ENCODE data around the gene ANKS6. TPM values are rescaled to one million over a fixed set of nuclear protein-coding genes. Genes with fewer than 3 reads are reported as not detected.
A peak's percentile ranks its signal among the peaks of the same experiment; 100 is the strongest.

The ANKS6 gene
- total and polyA plus RNA-seq, 9 of the 15 experiments (the other 6 are each of a cell fraction or from before 2014, with no cell fraction given), result 9.9 to 74.5 (median 36.9) TPM

DNA sequence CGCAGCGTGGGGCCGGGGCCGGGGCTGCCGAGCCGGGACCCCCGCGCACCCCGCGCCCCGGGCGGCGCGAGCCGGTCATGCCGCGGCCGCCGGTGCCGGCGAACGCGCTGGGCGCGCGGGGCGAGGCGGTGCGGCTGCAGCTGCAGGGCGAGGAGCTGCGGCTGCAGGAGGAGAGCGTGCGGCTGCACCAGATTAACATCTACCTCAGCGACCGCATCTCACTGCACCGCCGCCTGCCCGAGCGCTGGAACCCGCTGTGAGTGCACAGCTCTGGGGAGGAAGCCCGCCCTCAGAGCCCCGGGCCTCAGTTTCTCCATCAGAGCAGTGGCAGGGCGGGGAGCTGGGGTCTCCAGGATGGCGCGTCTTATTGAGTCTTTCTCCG, 11.4 kb upstream of the ANKS6 start:
- H3K9ac ChIP-seq (ENCODE audit: insufficient read depth in 1 of 2, low read depth in 2 of 2, low read length in 2 of 2), result peak overlapping the region; percentile 60 to 94
- no peaks in the 10 kb centered on the region for H3K9me3 ChIP-seq (replicated peaks; ENCODE audit: control insufficient read depth, insufficient read depth, low read depth, low read length)
- H2AFZ ChIP-seq (ENCODE audit: low read depth, low read length), result peak overlapping the region; percentile 11
- intact Hi-C loops (cut with micrococcal nuclease) (loop anchor here (1.0 to 5.0 kb wide), 4 partner anchors 25 to 269 kb away; no protein-coding TSS in a partner anchor), in situ Hi-C loops (cut with MboI) (no loop called here)
- H3K79me2 ChIP-seq (ENCODE audit: control insufficient read depth, insufficient read depth, low read length), result peaks cover 42% of the 10 kb centered on the region
- FAIRE-seq (no peak), DNase-seq (ENCODE audit: extremely low read depth in 1 of 4, low spot score in 3 of 4) (peak in 2 of 4 experiments; percentile 39 to 42), ATAC-seq (peak; percentile 12)
- H3K4me1 ChIP-seq (replicated peaks in 1 of 2; ENCODE audit: control insufficient read depth in 2 of 2, insufficient read depth in 2 of 2, low read length in 2 of 2), result peaks cover 31 to 57% of the 10 kb centered on the region in 2 experiments
- peak overlapping the region; percentile 66 for H3K4me3 ChIP-seq
- peak overlapping the region; percentile 81 for H3K4me2 ChIP-seq (ENCODE audit: insufficient read depth, low read length)
- ChIA-PET POLR2A (interaction anchor here (0.8 to 2.3 kb wide), 6 partner anchors 11 to 722 kb away, joined by 3 to 8 read pairs (median 4); partner anchors contain the start of gene ANKS6), CTCF (ENCODE audit: low intra/inter-chr PET ratio) (interaction anchor here (1.6 kb wide), 1 partner anchor 190 kb away, joined by 4 read pairs; no protein-coding TSS in a partner anchor)
- 1% methylated on average over 24 of the region's 46 CpGs for WGBS (ENCODE audit: insufficient coverage, low coverage, missing lambda C conversion rate)
- peaks cover 12% of the 10 kb centered on the region; the same call in 2 of the 3 replicates for H3K36me3 ChIP-seq (ENCODE audit: control insufficient read depth, insufficient read depth, low read length)
- H3K9me1 ChIP-seq (ENCODE audit: control insufficient read depth, insufficient read depth, low read length), result no peaks in the 10 kb centered on the region
- BruUV-seq (replicated peaks), result no TSS peak
- H4K20me1 ChIP-seq (replicated peaks; ENCODE audit: control insufficient read depth, insufficient read depth, low read length), result no peaks in the 10 kb centered on the region
- peak overlapping the region; percentile 59; the same call in 2 of the 3 replicates for H3K27ac ChIP-seq (ENCODE audit: extremely low read depth, low read depth, low read length)
- H3K27me3 ChIP-seq (ENCODE audit: control insufficient read depth in 2 of 2, insufficient read depth in 2 of 2, low read length in 2 of 2), result no peaks in the 10 kb centered on the region
- TF ChIP-seq ELF1 (tag; IDR thresholded peaks at IDR 0.05) (peak; percentile 9; the same call in 1 of the 2 replicates), BCOR (IDR thresholded peaks at IDR 0.05) (0 out of 2 replicates have a peak, but pooled peaks have one; percentile 27), HDAC3 (IDR thresholded peaks at IDR 0.05; ENCODE audit: borderline replicate concordance, partially characterized antibody) (no peak), CHD1 (IDR thresholded peaks at IDR 0.05; ENCODE audit: low read length) (peak; percentile 85), ESRRA (IDR thresholded peaks at IDR 0.05; ENCODE audit: borderline replicate concordance, low read depth) (peak; percentile 22; the same call in 1 of the 2 replicates), YY1 (IDR thresholded peaks at IDR 0.05; ENCODE audit: borderline replicate concordance in 1 of 3, control insufficient read depth in 1 of 3, extremely low read depth in 1 of 3, insufficient read depth in 3 of 3, insufficient read length in 1 of 3, insufficient replicate concordance in 2 of 3, low read depth in 1 of 3, low read length in 2 of 3) (no peak), KLF13 (tag; IDR thresholded peaks at IDR 0.05; ENCODE audit: borderline replicate concordance, low read depth) (no peak), RBBP5 (IDR thresholded peaks at IDR 0.05; ENCODE audit: borderline replicate concordance, insufficient read depth, low read length, poor library complexity, severe bottlenecking) (peak; percentile 46), ZNF589 (CRISPR knock-in tag; IDR thresholded peaks at IDR 0.05; ENCODE audit: low read depth) (0 out of 2 replicates have a peak, but pooled peaks have one; percentile 33), FOXA1 (IDR thresholded peaks at IDR 0.05; ENCODE audit: borderline replicate concordance) (no peak), SREBF2 (CRISPR knock-in tag; IDR thresholded peaks at IDR 0.05) (no peak), ZC3H4 (CRISPR knock-in tag; IDR thresholded peaks at IDR 0.05; ENCODE audit: borderline replicate concordance) (no peak), RBFOX2 (IDR thresholded peaks at IDR 0.05; ENCODE audit: low read depth, low read length) (peak; percentile 34), KDM2B (CRISPR knock-in tag; IDR thresholded peaks at IDR 0.05) (peak; percentile 82; the same call in 1 of the 2 replicates), CXXC5 (CRISPR knock-in tag; IDR thresholded peaks at IDR 0.05) (peak; percentile 41), ZNF347 (CRISPR knock-in tag; IDR thresholded peaks at IDR 0.05; ENCODE audit: low read depth) (no peak), KDM5B (IDR thresholded peaks at IDR 0.05; ENCODE audit: insufficient replicate concordance, low read depth, low read length) (peak; percentile 47), TCF7 (IDR thresholded peaks at IDR 0.05; ENCODE audit: borderline replicate concordance) (0 out of 2 replicates have a peak, but pooled peaks have one; percentile 7), TAF1 (IDR thresholded peaks at IDR 0.05; ENCODE audit: control insufficient read depth, extremely low read depth, insufficient read depth, low read length, severe bottlenecking) (peak; percentile 0)
- TF ChIP-seq, protein P1, sequence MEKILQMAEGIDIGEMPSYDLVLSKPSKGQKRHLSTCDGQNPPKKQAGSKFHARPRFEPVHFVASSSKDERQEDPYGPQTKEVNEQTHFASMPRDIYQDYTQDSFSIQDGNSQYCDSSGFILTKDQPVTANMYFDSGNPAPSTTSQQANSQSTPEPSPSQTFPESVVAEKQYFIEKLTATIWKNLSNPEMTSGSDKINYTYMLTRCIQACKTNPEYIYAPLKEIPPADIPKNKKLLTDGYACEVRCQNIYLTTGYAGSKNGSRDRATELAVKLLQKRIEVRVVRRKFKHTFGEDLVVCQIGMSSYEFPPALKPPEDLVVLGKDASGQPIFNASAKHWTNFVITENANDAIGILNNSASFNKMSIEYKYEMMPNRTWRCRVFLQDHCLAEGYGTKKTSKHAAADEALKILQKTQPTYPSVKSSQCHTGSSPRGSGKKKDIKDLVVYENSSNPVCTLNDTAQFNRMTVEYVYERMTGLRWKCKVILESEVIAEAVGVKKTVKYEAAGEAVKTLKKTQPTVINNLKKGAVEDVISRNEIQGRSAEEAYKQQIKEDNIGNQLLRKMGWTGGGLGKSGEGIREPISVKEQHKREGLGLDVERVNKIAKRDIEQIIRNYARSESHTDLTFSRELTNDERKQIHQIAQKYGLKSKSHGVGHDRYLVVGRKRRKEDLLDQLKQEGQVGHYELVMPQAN (IDR thresholded peaks at IDR 0.05; ENCODE audit: borderline replicate concordance), result no peak

Measured in K562 (cell line).